ENCODE results near the gene HAGHL.

- TF ChIP-seq TCF7L2 (IDR thresholded peaks at IDR 0.05; ENCODE audit: borderline replicate concordance, extremely low read depth, insufficient read depth, insufficient read length) (no peak), CTCF (IDR thresholded peaks at IDR 0.05 in 2 of 3, conservative IDR thresholded peaks at IDR 0.05 in 1 of 3; ENCODE audit: borderline replicate concordance in 1 of 3, insufficient read depth in 1 of 3, low read depth in 2 of 3, low read length in 2 of 3) (no peak), JUND (IDR thresholded peaks at IDR 0.05) (no peak), CEBPB (IDR thresholded peaks at IDR 0.05; ENCODE audit: low read depth) (no peak), SP1 (IDR thresholded peaks at IDR 0.05; ENCODE audit: low read depth) (no peak), EZH2 (IDR thresholded peaks at IDR 0.05) (no peak), POLR2A (IDR thresholded peaks at IDR 0.05; ENCODE audit: borderline replicate concordance, extremely low read depth, insufficient read depth, insufficient read length) (no peak), POLR2AphosphoS5 (IDR thresholded peaks at IDR 0.05; ENCODE audit: low read depth, low read length) (peak; percentile 48), EGR1 (IDR thresholded peaks at IDR 0.05; ENCODE audit: low read depth) (no peak), RAD21 (IDR thresholded peaks at IDR 0.05; ENCODE audit: low read depth) (no peak), ATF3 (IDR thresholded peaks at IDR 0.05) (no peak), YY1 (IDR thresholded peaks at IDR 0.05; ENCODE audit: extremely low read depth, insufficient replicate concordance, low read depth, low read length) (no peak), REST (IDR thresholded peaks at IDR 0.05; ENCODE audit: low read depth) (no peak)
These were observed 21.3 kb upstream of the HAGHL start, which contains the start of gene FBXL16 for GRCh38 chr16:705431-706188.
